ENCODE data around the gene MAP1LC3B2. TPM values are rescaled to one million over a fixed set of nuclear protein-coding genes. Genes with fewer than 3 reads are reported as not detected.
"Not testable (repeated sequence)": the region's sequence is repeated elsewhere in the genome, so short reads cannot be mapped to it uniquely, and the experiment has no call there.

MAP1LC3B2 gene
- total RNA-seq, 1 experiment from 2014 or later, result 0.97 TPM

- no peak overlapping the region for H3K27ac Mint-ChIP-seq (ENCODE audit: unreplicated experiment)
- intact Hi-C loops (cut with micrococcal nuclease; ENCODE audit: unreplicated experiment), result no loop called here
- peaks cover 9% of the 10 kb centered on the region for H3K9me3 Mint-ChIP-seq (ENCODE audit: low read depth, unreplicated experiment)
- peaks cover 12% of the 10 kb centered on the region for H3K4me1 Mint-ChIP-seq (ENCODE audit: low read depth, unreplicated experiment)
- H3K4me3 Mint-ChIP-seq (ENCODE audit: low read depth, unreplicated experiment), result no peak overlapping the region
- CTCF ChIA-PET, result no interaction called here
- DNase-seq, result no peak
- no peak for TF ChIP-seq CTCF (IDR thresholded peaks at IDR 0.05; ENCODE audit: unreplicated experiment)
- H3K36me3 Mint-ChIP-seq (ENCODE audit: insufficient read depth, unreplicated experiment), result no peaks in the 10 kb centered on the region
- H3K27me3 Mint-ChIP-seq (ENCODE audit: unreplicated experiment), result peaks cover 21% of the 10 kb centered on the region
- no TSS peak for BruUV-seq (replicated peaks)
Observed at GRCh38 chr12:116562090-116562489, 2.9 kb downstream of the MAP1LC3B2 start.

DNA sequence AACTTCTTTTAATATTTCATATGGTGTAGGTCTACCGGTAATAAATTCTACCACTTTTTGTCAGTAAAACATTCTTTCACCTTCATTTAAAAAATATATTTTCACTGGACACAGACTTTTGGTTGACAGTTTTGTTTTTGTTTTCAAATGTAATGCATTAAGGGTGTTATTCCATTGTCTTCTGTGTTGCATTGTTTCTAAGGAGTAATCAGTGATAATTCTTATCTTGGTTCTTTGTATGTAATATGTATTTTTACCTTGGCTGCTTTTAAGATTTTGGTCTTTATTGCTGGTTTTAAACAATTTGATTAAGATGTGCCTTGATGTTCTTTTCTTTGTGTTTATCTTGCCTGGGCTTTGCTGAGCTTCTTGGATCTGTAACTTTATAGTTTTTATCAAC, 4.1 kb downstream of the MAP1LC3B2 start:
- TF ChIP-seq CTCF (IDR thresholded peaks at IDR 0.05; ENCODE audit: unreplicated experiment), result no peak
- CTCF ChIA-PET, result interaction anchor here (1.0 kb wide), 1 partner anchor 11 kb away, joined by 4 read pairs; no protein-coding TSS in a partner anchor
- Mint-ChIP-seq H3K4me1 (ENCODE audit: low read depth, unreplicated experiment) (peaks cover 12% of the 10 kb centered on the region), H3K27me3 (ENCODE audit: unreplicated experiment) (peaks cover 21% of the 10 kb centered on the region), H3K4me3 (ENCODE audit: low read depth, unreplicated experiment) (no peak overlapping the region), H3K27ac (ENCODE audit: unreplicated experiment) (no peak overlapping the region), H3K9me3 (ENCODE audit: low read depth, unreplicated experiment) (peaks cover 9% of the 10 kb centered on the region), H3K36me3 (ENCODE audit: insufficient read depth, unreplicated experiment) (no peaks in the 10 kb centered on the region)
- no peak for DNase-seq
- intact Hi-C loops (cut with micrococcal nuclease; ENCODE audit: unreplicated experiment), result no loop called here
- no TSS peak for BruUV-seq (replicated peaks)

DNA sequence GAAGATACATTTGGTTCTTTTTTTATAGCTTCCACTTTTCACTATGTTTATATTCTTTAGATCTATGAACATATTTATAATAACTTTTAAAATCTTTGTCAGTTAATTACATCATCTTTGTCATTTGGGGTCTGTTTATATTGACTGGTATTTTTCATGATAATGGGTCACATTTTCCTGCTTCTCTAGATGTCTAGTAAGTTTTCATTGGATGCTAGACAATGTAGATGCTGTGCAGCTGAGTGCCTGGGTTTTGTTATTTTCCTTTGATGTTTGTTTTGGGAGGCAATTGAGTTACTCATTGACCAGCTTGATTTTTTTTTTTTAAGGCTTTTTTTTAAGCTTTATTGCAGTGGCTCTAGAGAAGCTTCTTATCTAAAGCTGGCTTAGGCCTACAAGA, 4.9 kb downstream of the MAP1LC3B2 start:
- no peak for DNase-seq
- no peaks in the 10 kb centered on the region for H3K36me3 Mint-ChIP-seq (ENCODE audit: insufficient read depth, unreplicated experiment)
- intact Hi-C loops (cut with micrococcal nuclease; ENCODE audit: unreplicated experiment), result no loop called here
- H3K27me3 Mint-ChIP-seq (ENCODE audit: unreplicated experiment), result peaks cover 21% of the 10 kb centered on the region
- peaks cover 8% of the 10 kb centered on the region for H3K4me1 Mint-ChIP-seq (ENCODE audit: low read depth, unreplicated experiment)
- peaks cover 9% of the 10 kb centered on the region for H3K9me3 Mint-ChIP-seq (ENCODE audit: low read depth, unreplicated experiment)
- CTCF ChIA-PET, result interaction anchor here (1.0 kb wide), 1 partner anchor 12 kb away, joined by 4 read pairs; no protein-coding TSS in a partner anchor
- TF ChIP-seq CTCF (IDR thresholded peaks at IDR 0.05; ENCODE audit: unreplicated experiment), result no peak
- H3K4me3 Mint-ChIP-seq (ENCODE audit: low read depth, unreplicated experiment), result no peak overlapping the region
- no TSS peak for BruUV-seq (replicated peaks)
- H3K27ac Mint-ChIP-seq (ENCODE audit: unreplicated experiment), result no peak overlapping the region

DNA sequence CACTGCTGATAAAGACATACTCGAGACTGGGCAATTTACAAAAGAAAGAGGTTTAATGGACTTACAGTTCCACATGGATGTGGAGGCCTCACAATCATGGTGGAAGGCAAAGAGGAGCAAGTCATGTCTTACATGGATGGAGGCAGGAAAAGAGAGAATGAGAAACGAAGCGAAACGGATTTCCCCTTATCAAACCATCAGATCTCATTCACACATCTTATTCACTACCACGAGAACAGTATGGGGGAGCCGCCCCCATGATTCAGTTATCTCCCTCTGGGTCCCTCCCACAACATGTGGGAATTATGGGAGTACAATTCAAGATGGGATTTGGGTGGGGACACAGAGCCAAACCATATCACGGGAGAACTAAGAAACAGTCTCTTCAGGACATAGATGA, 6.0 kb downstream of the MAP1LC3B2 start:
- CTCF ChIA-PET; H3K36me3 Mint-ChIP-seq (ENCODE audit: insufficient read depth, unreplicated experiment); H3K27ac Mint-ChIP-seq (ENCODE audit: unreplicated experiment); intact Hi-C loops (cut with micrococcal nuclease; ENCODE audit: unreplicated experiment); H3K9me3 Mint-ChIP-seq (ENCODE audit: low read depth, unreplicated experiment); H3K4me3 Mint-ChIP-seq (ENCODE audit: low read depth, unreplicated experiment); DNase-seq; H3K4me1 Mint-ChIP-seq (ENCODE audit: low read depth, unreplicated experiment); BruUV-seq (replicated peaks): not testable (repeated sequence)
- H3K27me3 Mint-ChIP-seq (ENCODE audit: unreplicated experiment), result peaks cover 21% of the 10 kb centered on the region

GRCh38 chr12:116565963-116566362, 6.8 kb downstream of the MAP1LC3B2 start:
- H3K9me3 Mint-ChIP-seq (ENCODE audit: low read depth, unreplicated experiment), result peaks cover 9% of the 10 kb centered on the region
- TF ChIP-seq CTCF (IDR thresholded peaks at IDR 0.05; ENCODE audit: unreplicated experiment), result no peak
- H3K36me3 Mint-ChIP-seq (ENCODE audit: insufficient read depth, unreplicated experiment), result no peaks in the 10 kb centered on the region
- CTCF ChIA-PET, result interaction anchor here (0.6 kb wide), 1 partner anchor 134 kb away, joined by 5 read pairs; no protein-coding TSS in a partner anchor
- no peaks in the 10 kb centered on the region for H3K4me1 Mint-ChIP-seq (ENCODE audit: low read depth, unreplicated experiment)
- no peak overlapping the region for H3K4me3 Mint-ChIP-seq (ENCODE audit: low read depth, unreplicated experiment)
- no TSS peak for BruUV-seq (replicated peaks)
- intact Hi-C loops (cut with micrococcal nuclease; ENCODE audit: unreplicated experiment), result no loop called here
- peaks cover 21% of the 10 kb centered on the region for H3K27me3 Mint-ChIP-seq (ENCODE audit: unreplicated experiment)
- H3K27ac Mint-ChIP-seq (ENCODE audit: unreplicated experiment), result no peak overlapping the region
- DNase-seq, result no peak
